Activated naive CD8-positive, alpha-beta T cell treated with anti-CD3 and anti-CD28 coated beads for 36 hours (primary cell): ENCODE measurements around the gene PAN3. TPM values are rescaled to one million over a fixed set of nuclear protein-coding genes. Genes with fewer than 3 reads are reported as not detected.

Source experiments
- DNase-seq: peaks from one replicate; pipeline ENCODE4 v3.0.0; 2021
- H3K27ac Mint-ChIP-seq: one replicate; pipeline ENCODE4 v1.8.0; 2022; ENCODE audit warnings: mild to moderate bottlenecking, moderate library complexity, mixed read lengths
- H3K27me3 Mint-ChIP-seq: one replicate; pipeline ENCODE4 v1.8.0; 2022; ENCODE audit warnings: mild to moderate bottlenecking, mixed read lengths
- H3K36me3 Mint-ChIP-seq: one replicate; pipeline ENCODE4 v1.8.0; 2021; ENCODE audit warnings: mild to moderate bottlenecking, mixed read lengths
- H3K4me1 Mint-ChIP-seq: one replicate; pipeline ENCODE4 v1.8.0; 2021; ENCODE audit warnings: mixed read lengths
- H3K4me3 Mint-ChIP-seq: one replicate; pipeline ENCODE4 v1.8.0; 2022; ENCODE audit warnings: mild to moderate bottlenecking, moderate library complexity, mixed read lengths
- H3K9me3 Mint-ChIP-seq: one replicate; pipeline ENCODE4 v1.8.0; 2022; ENCODE audit warnings: mixed read lengths
- total RNA-seq, 2 experiments: library from RNA; stranded (reverse); gene quantifications; one replicate each; pipeline ENCODE4 v1.2.3, GENCODE V29; 2021

The PAN3 gene
- total RNA-seq, 2 experiments from 2014 or later, result 24.4 to 27.3 TPM

GRCh38 chr13:28229522-28230411 is 91.4 kb downstream of the PAN3 start:
- no peaks in the 10 kb centered on the region for H3K27me3 Mint-ChIP-seq
- DNase-seq, result no peak
- peaks cover 13% of the 10 kb centered on the region for H3K4me1 Mint-ChIP-seq
- no peaks in the 10 kb centered on the region for H3K9me3 Mint-ChIP-seq
- H3K27ac Mint-ChIP-seq, result no peak overlapping the region
- H3K4me3 Mint-ChIP-seq, result no peak overlapping the region
- H3K36me3 Mint-ChIP-seq, result peaks cover 21% of the 10 kb centered on the region

- no peaks in the 10 kb centered on the region for H3K27me3 Mint-ChIP-seq
- peaks cover 28% of the 10 kb centered on the region for H3K36me3 Mint-ChIP-seq
- H3K27ac Mint-ChIP-seq, result no peak overlapping the region
- H3K4me1 Mint-ChIP-seq, result peaks cover 13% of the 10 kb centered on the region
- H3K4me3 Mint-ChIP-seq, result no peak overlapping the region
- no peaks in the 10 kb centered on the region for H3K9me3 Mint-ChIP-seq
- DNase-seq, result no peak
These were observed 93.3 kb downstream of the PAN3 start for GRCh38 chr13:28231642-28232041.

GRCh38 chr13:28237944-28238343 is 99.6 kb downstream of the PAN3 start:
- Mint-ChIP-seq H3K36me3 (peaks cover 31% of the 10 kb centered on the region), H3K27me3 (no peaks in the 10 kb centered on the region), H3K4me1 (peaks cover 4% of the 10 kb centered on the region), H3K4me3 (no peak overlapping the region), H3K9me3 (no peaks in the 10 kb centered on the region), H3K27ac (no peak overlapping the region)
- no peak for DNase-seq

DNA sequence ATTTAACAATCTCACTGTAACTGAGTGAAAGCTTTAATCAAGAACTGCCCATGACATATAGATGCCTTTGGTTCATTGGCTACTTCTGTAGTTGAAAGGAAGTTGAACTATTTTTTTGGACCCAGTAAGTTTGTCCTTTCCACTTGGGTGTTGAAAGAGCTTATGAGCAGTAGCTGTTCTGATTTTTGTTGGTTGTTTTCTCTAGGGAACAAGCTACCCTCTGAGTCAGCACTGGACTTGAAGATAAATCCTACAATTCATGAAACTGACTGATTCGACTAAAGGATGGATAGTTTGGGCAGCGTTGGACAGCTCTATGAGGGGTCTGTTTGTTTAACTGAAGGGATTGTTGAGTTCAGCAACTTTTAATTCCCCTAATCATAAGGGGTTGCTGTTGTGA is 101.0 kb downstream of the PAN3 start:
- Mint-ChIP-seq H3K9me3 (no peaks in the 10 kb centered on the region), H3K27me3 (no peaks in the 10 kb centered on the region), H3K36me3 (peaks cover 43% of the 10 kb centered on the region), H3K4me1 (peaks cover 3% of the 10 kb centered on the region), H3K27ac (no peak overlapping the region), H3K4me3 (no peak overlapping the region)
- DNase-seq, result no peak

- peaks cover 20% of the 10 kb centered on the region for H3K4me1 Mint-ChIP-seq
These were observed 107.1 kb downstream of the PAN3 start for GRCh38 chr13:28245465-28245864.

DNA sequence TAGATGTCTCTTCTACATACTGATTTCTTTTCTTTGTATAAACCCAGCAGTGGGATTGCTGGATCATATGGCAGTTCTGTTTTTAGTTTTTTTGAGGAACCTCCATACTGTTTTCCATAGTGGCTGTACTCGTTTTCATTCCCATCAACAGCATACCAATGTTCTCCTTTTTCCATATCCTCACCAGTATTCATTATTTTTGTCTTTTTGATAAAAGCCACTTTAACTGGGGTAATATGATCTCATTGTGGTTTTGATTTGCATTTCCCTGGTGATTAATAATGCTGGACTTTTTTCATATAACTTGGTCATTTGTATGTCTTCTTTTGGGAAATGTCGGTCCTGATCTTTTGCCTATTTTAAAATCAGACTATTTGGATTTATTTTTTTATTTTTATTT is 108.5 kb downstream of the PAN3 start:
- no peak overlapping the region for H3K4me3 Mint-ChIP-seq
- peaks cover 67% of the 10 kb centered on the region for H3K36me3 Mint-ChIP-seq

More at GRCh38 chr13:28245465-28245864, 107.1 kb downstream of the PAN3 start:
- Mint-ChIP-seq H3K4me3 (no peak overlapping the region), H3K27me3 (no peaks in the 10 kb centered on the region), H3K27ac (no peak overlapping the region), H3K9me3 (peaks cover 7% of the 10 kb centered on the region), H3K36me3 (peaks cover 67% of the 10 kb centered on the region)
- no peak for DNase-seq

DNA sequence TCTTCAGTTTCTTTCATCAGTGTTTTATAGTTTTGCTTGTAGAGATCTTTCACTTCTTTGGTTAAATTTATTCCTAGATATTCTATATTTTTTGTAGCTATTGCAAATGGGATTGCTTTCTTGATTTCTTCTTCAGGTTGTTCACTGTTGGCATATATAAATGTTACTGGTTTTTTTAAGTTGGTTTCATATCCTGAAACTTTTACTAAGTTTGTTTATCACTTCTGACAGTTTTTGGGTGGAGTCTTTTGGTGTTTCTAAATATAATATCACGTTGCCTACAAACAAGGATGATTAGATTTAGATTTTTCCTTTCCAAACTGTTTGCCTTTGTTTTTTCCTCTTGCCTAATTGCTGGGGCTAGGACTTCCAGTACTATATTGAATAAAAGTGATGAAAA is 109.7 kb downstream of the PAN3 start:
- peaks cover 30% of the 10 kb centered on the region for H3K4me1 Mint-ChIP-seq
- peak overlapping the region; percentile 66 for H3K27ac Mint-ChIP-seq

More for the DNA sequence above, 108.5 kb downstream of the PAN3 start:
- no peak overlapping the region for H3K27ac Mint-ChIP-seq
- peaks cover 7% of the 10 kb centered on the region for H3K9me3 Mint-ChIP-seq
- DNase-seq, result no peak
- H3K4me1 Mint-ChIP-seq, result peaks cover 29% of the 10 kb centered on the region
- no peaks in the 10 kb centered on the region for H3K27me3 Mint-ChIP-seq

DNA sequence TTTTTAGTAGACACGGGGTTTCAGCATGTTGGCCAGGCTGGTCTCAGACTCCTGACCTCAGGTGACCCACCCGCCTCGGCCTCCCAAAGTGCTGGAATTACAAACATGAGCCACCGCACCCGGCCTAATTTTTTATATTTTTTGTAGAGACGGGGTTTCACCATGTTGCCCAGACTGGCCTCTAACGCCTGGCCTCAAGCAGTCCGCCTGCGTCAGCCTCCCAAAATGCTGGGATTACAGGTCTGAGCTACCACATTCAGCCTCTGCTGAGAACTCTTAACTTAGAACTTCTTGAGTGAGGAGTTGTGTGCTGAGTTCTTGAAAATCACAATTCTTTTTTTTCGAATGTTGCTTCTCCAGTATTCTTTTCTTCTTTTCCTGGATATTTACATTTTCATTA is 112.2 kb downstream of the PAN3 start:
- DNase-seq, result no peak
- Mint-ChIP-seq H3K36me3 (peaks cover 50% of the 10 kb centered on the region), H3K9me3 (peaks cover 7% of the 10 kb centered on the region), H3K4me1 (peaks cover 43% of the 10 kb centered on the region), H3K27me3 (no peaks in the 10 kb centered on the region), H3K4me3 (no peak overlapping the region), H3K27ac (no peak overlapping the region)

More for the DNA sequence above, 109.7 kb downstream of the PAN3 start:
- no peak for DNase-seq
- H3K9me3 Mint-ChIP-seq, result peaks cover 7% of the 10 kb centered on the region
- no peaks in the 10 kb centered on the region for H3K27me3 Mint-ChIP-seq
- peaks cover 59% of the 10 kb centered on the region for H3K36me3 Mint-ChIP-seq
- no peak overlapping the region for H3K4me3 Mint-ChIP-seq

GRCh38 chr13:28251466-28251865 is 113.1 kb downstream of the PAN3 start:
- Mint-ChIP-seq H3K9me3 (peaks cover 7% of the 10 kb centered on the region), H3K27ac (peak overlapping the region; percentile 34), H3K4me1 (peaks cover 40% of the 10 kb centered on the region)

DNA sequence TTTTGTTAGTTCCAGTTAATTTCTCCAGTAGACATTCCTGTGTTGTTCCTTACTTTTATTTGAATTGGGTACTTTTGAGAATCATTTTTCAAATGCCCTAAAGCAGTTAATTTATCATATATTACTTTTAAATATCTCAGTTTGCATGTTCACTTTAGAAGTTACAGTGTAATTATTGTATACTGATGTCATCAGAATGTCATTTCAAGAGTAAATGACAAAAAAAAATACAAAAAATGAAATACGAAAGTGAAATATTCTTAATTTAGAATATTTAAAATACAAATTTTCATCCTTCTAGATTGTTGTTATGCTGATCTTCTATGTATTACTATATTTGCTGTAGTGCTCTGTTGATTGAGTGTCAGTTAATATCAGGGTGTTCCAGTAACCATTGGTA is 114.2 kb downstream of the PAN3 start:
- Mint-ChIP-seq H3K36me3 (peaks cover 41% of the 10 kb centered on the region), H3K9me3 (peaks cover 3% of the 10 kb centered on the region), H3K27me3 (no peaks in the 10 kb centered on the region), H3K4me3 (no peak overlapping the region), H3K4me1 (peaks cover 36% of the 10 kb centered on the region), H3K27ac (no peak overlapping the region)
- no peak for DNase-seq

More at GRCh38 chr13:28251466-28251865, 113.1 kb downstream of the PAN3 start:
- H3K27me3 Mint-ChIP-seq, result no peaks in the 10 kb centered on the region
- H3K36me3 Mint-ChIP-seq, result peaks cover 45% of the 10 kb centered on the region
- DNase-seq, result no peak
- no peak overlapping the region for H3K4me3 Mint-ChIP-seq

DNA sequence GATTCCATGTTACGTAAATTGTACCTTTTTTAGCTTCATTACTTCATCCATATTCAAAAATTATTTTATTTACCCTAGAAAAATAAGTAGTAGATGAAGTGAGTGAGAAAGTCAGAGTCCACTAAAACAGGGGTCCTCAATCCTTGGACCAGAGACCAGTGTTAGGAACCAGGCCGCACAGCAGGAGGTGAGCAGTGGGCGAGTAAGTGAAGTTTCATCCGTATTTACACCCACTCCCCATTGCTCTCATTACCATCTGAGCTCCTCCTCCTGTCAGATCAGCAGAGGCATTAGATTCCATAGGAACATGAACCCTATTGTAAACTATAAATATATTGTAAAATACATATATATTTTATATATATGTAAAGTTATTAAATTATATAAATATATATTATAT is 119.0 kb downstream of the PAN3 start:
- no peaks in the 10 kb centered on the region for H3K9me3 Mint-ChIP-seq
- H3K4me1 Mint-ChIP-seq, result peaks cover 16% of the 10 kb centered on the region
- no peak overlapping the region for H3K4me3 Mint-ChIP-seq
- DNase-seq, result no peak
- no peak overlapping the region for H3K27ac Mint-ChIP-seq
- H3K36me3 Mint-ChIP-seq, result peaks cover 25% of the 10 kb centered on the region
- H3K27me3 Mint-ChIP-seq, result no peaks in the 10 kb centered on the region

GRCh38 chr13:28258417-28258816 is 120.1 kb downstream of the PAN3 start:
- no peak overlapping the region for H3K4me3 Mint-ChIP-seq
- H3K9me3 Mint-ChIP-seq, result peaks cover 1% of the 10 kb centered on the region
- no peak for DNase-seq
- H3K36me3 Mint-ChIP-seq, result peaks cover 31% of the 10 kb centered on the region
- H3K4me1 Mint-ChIP-seq, result peaks cover 11% of the 10 kb centered on the region
- H3K27me3 Mint-ChIP-seq, result no peaks in the 10 kb centered on the region
- H3K27ac Mint-ChIP-seq, result no peak overlapping the region

DNA sequence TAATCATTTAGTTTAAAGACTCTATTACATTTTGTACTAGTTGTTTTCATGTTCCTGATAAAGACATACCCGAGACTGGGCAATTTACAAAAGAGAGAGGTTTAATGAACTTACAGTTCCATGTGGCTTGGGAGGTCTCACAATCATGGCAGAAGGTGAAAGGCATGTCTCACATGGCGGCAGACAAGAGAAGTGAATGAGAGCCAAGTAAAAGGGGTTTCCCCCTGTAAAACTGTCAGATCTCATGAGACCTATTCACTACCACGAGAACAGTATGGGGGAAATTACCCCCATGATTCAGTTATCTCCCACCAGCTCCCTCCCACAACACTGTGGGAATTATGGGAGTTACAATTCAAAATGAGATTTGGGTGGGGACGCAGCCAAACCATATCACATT is 129.2 kb downstream of the PAN3 start:
- H3K9me3 Mint-ChIP-seq, result peaks cover 8% of the 10 kb centered on the region
- peaks cover 10% of the 10 kb centered on the region for H3K4me1 Mint-ChIP-seq
- DNase-seq, result peak; percentile 1
- H3K4me3 Mint-ChIP-seq, result no peak overlapping the region
- peak overlapping the region; percentile 73 for H3K27ac Mint-ChIP-seq
- H3K27me3 Mint-ChIP-seq, result no peaks in the 10 kb centered on the region
- peaks cover 41% of the 10 kb centered on the region for H3K36me3 Mint-ChIP-seq

DNA sequence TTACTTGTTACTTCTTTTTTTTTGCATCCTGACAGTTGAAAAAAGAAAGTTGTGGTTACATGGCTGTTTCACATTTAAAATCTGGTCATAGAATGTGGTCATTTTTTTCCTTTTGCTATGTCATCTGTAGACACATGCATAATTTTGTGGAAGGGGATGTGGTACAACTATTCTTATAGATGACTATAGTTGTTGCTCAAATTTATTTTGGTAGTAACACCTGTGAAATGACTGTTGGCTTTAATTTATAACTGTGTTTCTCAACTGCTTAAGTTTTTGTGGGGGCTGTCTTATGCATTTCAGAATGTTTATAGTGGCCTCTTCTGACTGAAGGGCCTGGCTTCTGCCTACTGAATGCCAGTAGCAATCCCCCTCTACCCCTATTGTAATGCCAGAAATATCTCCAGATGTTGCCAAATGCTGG is 130.5 kb downstream of the PAN3 start:
- Mint-ChIP-seq H3K9me3 (peaks cover 6% of the 10 kb centered on the region), H3K27me3 (no peaks in the 10 kb centered on the region), H3K4me3 (no peak overlapping the region), H3K36me3 (peaks cover 35% of the 10 kb centered on the region), H3K27ac (peak overlapping the region; percentile 4), H3K4me1 (peaks cover 10% of the 10 kb centered on the region)
- DNase-seq, result no peak

- Mint-ChIP-seq H3K27ac (no peak overlapping the region), H3K4me1 (peaks cover 14% of the 10 kb centered on the region), H3K27me3 (no peaks in the 10 kb centered on the region), H3K9me3 (peaks cover 6% of the 10 kb centered on the region), H3K36me3 (peaks cover 34% of the 10 kb centered on the region), H3K4me3 (no peak overlapping the region)
- no peak for DNase-seq
These were observed 132.9 kb downstream of the PAN3 start for GRCh38 chr13:28271056-28271840.
